Measurements from ENCODE around the gene GRK5. TPM values are rescaled to one million over a fixed set of nuclear protein-coding genes. Genes with fewer than 3 reads are reported as not detected.

The GRK5 gene
- polyA plus RNA-seq, 1 donor from 2014 or later: 34.9 TPM

GRCh38 chr10:119378737-119379067 is 171.3 kb downstream of the GRK5 start:
- Histone ChIP-seq H4K20me1 (ENCODE audit: insufficient read depth) (no peaks in the 10 kb centered on the region), H3K36me3 (ENCODE audit: insufficient read depth, low read length) (no peaks in the 10 kb centered on the region), H3F3A (ENCODE audit: insufficient read depth, low read length, poor library complexity, severe bottlenecking) (no peaks in the 10 kb centered on the region), H3K27me3 (ENCODE audit: insufficient read depth, low read depth, low read length) (no peaks in the 10 kb centered on the region), H3K9me3 (ENCODE audit: low read length) (no peaks in the 10 kb centered on the region), H3K27ac (ENCODE audit: low read length) (no peak overlapping the region), H3K9ac (ENCODE audit: low read length) (no peak overlapping the region), H3K9me2 (ENCODE audit: insufficient read depth, low read length) (no peaks in the 10 kb centered on the region), H3K79me2 (replicated peaks; ENCODE audit: insufficient read depth, low read length) (no peaks in the 10 kb centered on the region), H3K4me2 (ENCODE audit: low read length) (no peak overlapping the region), H3K4me3 (ENCODE audit: low read length) (no peak overlapping the region), H2AFZ (ENCODE audit: low read depth, low read length) (no peak overlapping the region)
- TF ChIP-seq SMC3 (conservative IDR thresholded peaks at IDR 0.05; ENCODE audit: poor library complexity) (no peak), MXI1 (conservative IDR thresholded peaks at IDR 0.05; ENCODE audit: poor library complexity, severe bottlenecking) (no peak), POLR2AphosphoS5 (IDR thresholded peaks at IDR 0.05) (no peak), RAD21 (conservative IDR thresholded peaks at IDR 0.05) (no peak)

GRCh38 chr10:119379466-119380071 is 172.2 kb downstream of the GRK5 start:
- Histone ChIP-seq H3F3A (ENCODE audit: insufficient read depth, low read length, poor library complexity, severe bottlenecking) (no peaks in the 10 kb centered on the region), H3K4me2 (ENCODE audit: low read length) (no peak overlapping the region), H3K9ac (ENCODE audit: low read length) (no peak overlapping the region), H3K9me2 (ENCODE audit: insufficient read depth, low read length) (no peaks in the 10 kb centered on the region), H3K79me2 (replicated peaks; ENCODE audit: insufficient read depth, low read length) (no peaks in the 10 kb centered on the region), H3K27me3 (ENCODE audit: insufficient read depth, low read depth, low read length) (no peaks in the 10 kb centered on the region), H4K20me1 (ENCODE audit: insufficient read depth) (no peaks in the 10 kb centered on the region), H3K36me3 (ENCODE audit: insufficient read depth, low read length) (no peaks in the 10 kb centered on the region), H3K4me3 (ENCODE audit: low read length) (no peak overlapping the region), H3K27ac (ENCODE audit: low read length) (no peak overlapping the region), H2AFZ (ENCODE audit: low read depth, low read length) (no peak overlapping the region), H3K9me3 (ENCODE audit: low read length) (no peaks in the 10 kb centered on the region)
- TF ChIP-seq REST (IDR thresholded peaks at IDR 0.05; ENCODE audit: borderline replicate concordance): no peak
- no peak for TF ChIP-seq TAF1 (IDR thresholded peaks at IDR 0.05; ENCODE audit: low read depth)
- no peak for TF ChIP-seq MXI1 (conservative IDR thresholded peaks at IDR 0.05; ENCODE audit: poor library complexity, severe bottlenecking)
- no peak for TF ChIP-seq RAD21 (conservative IDR thresholded peaks at IDR 0.05)
- no peak for TF ChIP-seq POLR2AphosphoS5 (IDR thresholded peaks at IDR 0.05)
- TF ChIP-seq CTCF (IDR thresholded peaks at IDR 0.05; ENCODE audit: poor library complexity, severe bottlenecking): no peak
- no peak for TF ChIP-seq SMC3 (conservative IDR thresholded peaks at IDR 0.05; ENCODE audit: poor library complexity)
- no peak for TF ChIP-seq EZH2 (IDR thresholded peaks at IDR 0.05; ENCODE audit: borderline replicate concordance, insufficient read depth, low read length, poor library complexity, severe bottlenecking)
